OCI-M2 (cell line): Measurements from ENCODE around the gene TM9SF1.

Source experiments
- DNase-seq: peaks from one replicate; lab custom pipeline; 2025; ENCODE audit not compliant: unreplicated experiment; lab: John Stamatoyannopoulos, UW

Gene TM9SF1

GRCh38 chr14:24198814-24199524, 3.7 kb upstream of the TM9SF1 start:
- no peak for DNase-seq

- DNase-seq: no peak
Measured at GRCh38 chr14:24197056-24197450, 1.8 kb upstream of the TM9SF1 start.

GRCh38 chr14:24196071-24197055, 1.1 kb upstream of the TM9SF1 start:
- no peak for DNase-seq

GRCh38 chr14:24194873-24195185, 412 bp downstream of the TM9SF1 start:
- DNase-seq: no peak

GRCh38 chr14:24194186-24194872, 912 bp downstream of the TM9SF1 start:
- no peak for DNase-seq

GRCh38 chr14:24192933-24193332, 2.3 kb downstream of the TM9SF1 start:
- DNase-seq: no peak

- no peak for DNase-seq
Measured at GRCh38 chr14:24190416-24190815, 4.8 kb downstream of the TM9SF1 start.

- DNase-seq: no peak
Measured at GRCh38 chr14:24189460-24189859, 5.8 kb downstream of the TM9SF1 start.

GRCh38 chr14:24189059-24189375, 6.2 kb downstream of the TM9SF1 start:
- DNase-seq: no peak

GRCh38 chr14:24188251-24189058, 6.8 kb downstream of the TM9SF1 start, which contains the start of gene IPO4:
TSS of gene IPO4 (minus strand) at chr14:24188816. CDS start at chr14:24188787, 29 bp downstream.
- DNase-seq: peak; percentile 75

- DNase-seq: no peak
Measured at GRCh38 chr14:24187539-24187915, 7.7 kb downstream of the TM9SF1 start.

- DNase-seq: no peak
Measured at GRCh38 chr14:24186831-24187538, 8.3 kb downstream of the TM9SF1 start.

GRCh38 chr14:24185741-24186140, 9.5 kb downstream of the TM9SF1 start:
- no peak for DNase-seq

GRCh38 chr14:24185026-24185425, 10.2 kb downstream of the TM9SF1 start:
- DNase-seq: no peak

GRCh38 chr14:24184104-24184970, 10.9 kb downstream of the TM9SF1 start:
- no peak for DNase-seq

GRCh38 chr14:24183014-24183481, 12.2 kb downstream of the TM9SF1 start:
- DNase-seq: no peak

GRCh38 chr14:24182110-24182882, 12.9 kb downstream of the TM9SF1 start:
- DNase-seq: no peak

- no peak for DNase-seq
Measured at GRCh38 chr14:24181371-24182077, 13.7 kb downstream of the TM9SF1 start.
